Uterus (tissue), 4 donors: ENCODE measurements around the gene FOXK1. TPM values are rescaled to one million over a fixed set of nuclear protein-coding genes. Genes with fewer than 3 reads are reported as not detected.
A peak's percentile ranks its signal among the peaks of the same experiment; 100 is the strongest.
"Not testable (repeated sequence)": the region's sequence is repeated elsewhere in the genome, so short reads cannot be mapped to it uniquely, and the experiment has no call there.

Experiments
- DNase-seq, 2 donors: peaks; one replicate each; pipeline ENCODE4 v3.0.0-alpha.2; 2019 to 2020
- H3K27ac ChIP-seq, 2 donors: fragments of 200-600 bp; sonication (generic); 1 replicate in 1 of 2; 2 replicates in 1 of 2; pipeline ENCODE4 v1.5.1; 2016 to 2018
- H3K27me3 ChIP-seq, 2 donors: fragments of 200-600 bp; sonication (generic); one replicate each; pipeline ENCODE4 v1.5.1; 2018 to 2019; ENCODE audit warnings: control low read depth in 1 of 2
- H3K36me3 ChIP-seq, 2 donors: fragments of 200-600 bp; sonication (generic); one replicate each; pipeline ENCODE4 v1.5.1; 2019; ENCODE audit warnings: control low read depth in 1 of 2
- H3K4me1 ChIP-seq, 2 donors: fragments of 200-600 bp; sonication (generic); one replicate each; pipeline ENCODE4 v1.5.1; 2018 to 2019; ENCODE audit warnings: control low read depth in 1 of 2
- H3K4me3 ChIP-seq, 2 donors: fragments of 200-600 bp; sonication (generic); 1 replicate in 1 of 2; 2 replicates in 1 of 2; pipeline ENCODE4 v1.5.1; 2018 to 2019; ENCODE audit warnings: mild to moderate bottlenecking in 1 of 2
- H3K9me3 ChIP-seq, 2 donors: fragments of 200-600 bp; sonication (generic); one replicate each; pipeline ENCODE4 v1.5.1; 2019; ENCODE audit warnings: control low read depth in 1 of 2
- POLR2A ChIP-seq, 2 donors: fragments of 450-650 bp; IDR thresholded peaks; one replicate each; pipeline ENCODE4 v1.6.1; 2016; ENCODE audit warnings: antibody characterized with exemption in 2 of 2, mild to moderate bottlenecking in 1 of 2, moderate library complexity in 1 of 2
- intact Hi-C: fragments of 100-400 bp; cut with DNase I; formaldehyde crosslinking; loops from one replicate; pipeline ENCODE4 v1.15.1; 2023; ENCODE audit warnings: low total_unique reads
- total RNA-seq, 4 donors: library from RNA; depleted of rRNA in 3 of 4; stranded (reverse); fragments of >200 nt in 3 of 4; gene quantifications; one replicate each; pipeline versions ENCODE4 v1.1.0 to v1.2.4, GENCODE V29; 2014 to 2023
- TF ChIP-seq, protein P1 (sequence below), 4 experiments: fragments of 200-600 bp in 2 of 4; fragments of 450-650 bp in 2 of 4; sonication (generic) in 2 of 4; IDR thresholded peaks; one replicate each; pipeline ENCODE4 v1.5.1; 2016 to 2019; ENCODE audit warnings: antibody characterized with exemption in 4 of 4, mild to moderate bottlenecking in 2 of 4, moderate library complexity in 1 of 4
- donor health status: DM: yes; HTN: yes; CAD: no.

The FOXK1 gene
- total RNA-seq, 4 donors from 2014 or later = 9.0 to 64.1 (median 21.5) TPM

DNA sequence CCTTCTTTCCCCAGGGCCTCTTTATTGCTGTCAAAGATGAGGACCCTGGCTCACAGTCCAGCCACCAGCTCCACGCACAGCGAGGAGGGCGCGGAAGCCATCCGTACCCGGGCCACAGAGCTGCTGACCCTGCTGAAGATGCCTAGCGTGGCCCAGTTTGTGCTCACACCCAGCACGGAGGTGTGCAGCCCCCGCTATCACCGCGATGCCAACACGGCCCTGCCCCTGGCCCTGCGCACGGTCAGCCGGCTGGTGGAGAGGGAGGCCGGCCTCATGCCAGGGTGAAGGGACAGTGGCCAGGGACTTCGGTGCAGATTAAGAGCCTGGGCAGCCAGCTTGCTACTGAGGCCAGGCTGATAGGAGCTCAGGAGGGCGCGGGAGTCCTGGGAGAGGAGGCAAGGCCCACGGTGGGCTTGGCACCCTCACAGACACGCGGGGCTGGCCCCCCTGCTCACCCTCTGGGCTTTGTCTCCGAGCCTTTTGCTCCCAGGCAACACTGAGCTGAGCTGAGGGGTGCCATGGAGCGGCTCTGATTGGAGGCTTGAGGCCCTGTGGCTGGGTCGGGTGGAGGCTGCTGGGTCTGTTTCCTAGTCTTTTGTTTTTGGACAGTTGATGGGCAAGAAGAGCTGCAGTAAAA, 109.1 kb downstream of the FOXK1 start:
- H3K27ac ChIP-seq = no peak overlapping the region
- H3K36me3 ChIP-seq = no peaks in the 10 kb centered on the region
- TF ChIP-seq, protein P1, sequence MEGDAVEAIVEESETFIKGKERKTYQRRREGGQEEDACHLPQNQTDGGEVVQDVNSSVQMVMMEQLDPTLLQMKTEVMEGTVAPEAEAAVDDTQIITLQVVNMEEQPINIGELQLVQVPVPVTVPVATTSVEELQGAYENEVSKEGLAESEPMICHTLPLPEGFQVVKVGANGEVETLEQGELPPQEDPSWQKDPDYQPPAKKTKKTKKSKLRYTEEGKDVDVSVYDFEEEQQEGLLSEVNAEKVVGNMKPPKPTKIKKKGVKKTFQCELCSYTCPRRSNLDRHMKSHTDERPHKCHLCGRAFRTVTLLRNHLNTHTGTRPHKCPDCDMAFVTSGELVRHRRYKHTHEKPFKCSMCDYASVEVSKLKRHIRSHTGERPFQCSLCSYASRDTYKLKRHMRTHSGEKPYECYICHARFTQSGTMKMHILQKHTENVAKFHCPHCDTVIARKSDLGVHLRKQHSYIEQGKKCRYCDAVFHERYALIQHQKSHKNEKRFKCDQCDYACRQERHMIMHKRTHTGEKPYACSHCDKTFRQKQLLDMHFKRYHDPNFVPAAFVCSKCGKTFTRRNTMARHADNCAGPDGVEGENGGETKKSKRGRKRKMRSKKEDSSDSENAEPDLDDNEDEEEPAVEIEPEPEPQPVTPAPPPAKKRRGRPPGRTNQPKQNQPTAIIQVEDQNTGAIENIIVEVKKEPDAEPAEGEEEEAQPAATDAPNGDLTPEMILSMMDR (IDR thresholded peaks at IDR 0.05) = no peak
- TF ChIP-seq POLR2A (IDR thresholded peaks at IDR 0.05) = no peak

GRCh38 chr7:4791738-4792536, 109.8 kb downstream of the FOXK1 start:
- Histone ChIP-seq H3K4me3 (peak overlapping the region; percentile 38 to 45), H3K27me3 (no peaks in the 10 kb centered on the region), H3K27ac (peak overlapping the region; percentile 31 to 50), H3K36me3 (no peaks in the 10 kb centered on the region), H3K9me3 (no peaks in the 10 kb centered on the region), H3K4me1 (no peaks in the 10 kb centered on the region)
- peak; percentile 69 to 79 for DNase-seq
- TF ChIP-seq, protein P1 (IDR thresholded peaks at IDR 0.05) = peak; percentile 46 to 64 (median 62)
- TF ChIP-seq POLR2A (IDR thresholded peaks at IDR 0.05) = no peak
- intact Hi-C loops = loop anchor here (10.0 kb wide), 1 partner anchor 93 kb away; the partner anchor contains the start of gene RADIL

More for the DNA sequence above, 109.1 kb downstream of the FOXK1 start:
- Histone ChIP-seq H3K9me3 (no peaks in the 10 kb centered on the region), H3K4me1 (no peaks in the 10 kb centered on the region), H3K4me3 (no peak overlapping the region), H3K27me3 (no peaks in the 10 kb centered on the region)
- intact Hi-C loops = loop anchor here (10.0 kb wide), 1 partner anchor 94 kb away; the partner anchor contains the start of gene RADIL
- no peak for DNase-seq

DNA sequence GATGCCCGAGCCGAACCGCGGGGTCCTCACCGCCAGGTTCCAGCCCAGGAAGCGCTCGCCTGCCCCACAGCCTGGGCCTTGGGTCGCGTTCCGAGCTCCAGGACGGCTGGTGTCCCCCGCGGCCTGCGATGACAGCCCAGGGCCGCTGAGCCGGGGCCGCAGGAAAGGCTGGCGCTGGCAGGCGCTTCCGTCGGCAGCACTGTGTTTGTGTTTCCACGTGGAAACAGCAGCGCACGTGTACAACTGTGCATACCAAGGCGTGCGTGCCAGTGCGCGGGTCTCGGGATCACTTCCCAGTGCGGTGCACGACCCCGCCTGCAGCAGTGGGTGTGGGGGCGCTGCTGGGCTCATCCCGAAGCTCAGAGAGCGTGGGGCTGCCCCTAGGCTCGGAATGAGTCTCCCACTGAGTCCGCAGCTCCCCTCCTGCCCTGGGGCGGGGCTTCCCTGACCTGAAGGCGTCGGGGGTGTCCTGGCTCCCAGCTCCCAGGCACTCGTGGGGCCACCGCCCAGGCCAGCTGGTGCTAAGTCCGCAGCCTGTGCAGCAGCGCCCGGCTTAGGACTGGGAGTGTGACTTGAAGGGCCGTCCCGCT, 110.5 kb downstream of the FOXK1 start:
- no peak for TF ChIP-seq POLR2A (IDR thresholded peaks at IDR 0.05)
- TF ChIP-seq, protein P1 (IDR thresholded peaks at IDR 0.05) = no peak
- Histone ChIP-seq H3K27ac (peak overlapping the region; percentile 31 to 50), H3K4me3 (peak overlapping the region; percentile 38 to 45), H3K9me3 (no peaks in the 10 kb centered on the region), H3K4me1 (no peaks in the 10 kb centered on the region), H3K36me3 (no peaks in the 10 kb centered on the region), H3K27me3 (no peaks in the 10 kb centered on the region)
- DNase-seq = no peak
- intact Hi-C loops = loop anchor here (10.0 kb wide), 1 partner anchor 92 kb away; the partner anchor contains the start of gene RADIL

- H3K4me1 ChIP-seq, H3K27ac ChIP-seq, DNase-seq, H3K27me3 ChIP-seq, H3K9me3 ChIP-seq, H3K36me3 ChIP-seq, H3K4me3 ChIP-seq: not testable (repeated sequence)
- intact Hi-C loops = loop anchor here (10.0 kb wide), 1 partner anchor 91 kb away; the partner anchor contains the start of gene RADIL
Measured at GRCh38 chr7:4793385-4793993, 111.4 kb downstream of the FOXK1 start.

GRCh38 chr7:4794171-4794570, 112.1 kb downstream of the FOXK1 start:
- H3K4me3 ChIP-seq, H3K27ac ChIP-seq, DNase-seq, H3K36me3 ChIP-seq, H3K4me1 ChIP-seq, H3K27me3 ChIP-seq, H3K9me3 ChIP-seq: not testable (repeated sequence)
- intact Hi-C loops = loop anchor here (10.0 kb wide), 1 partner anchor 91 kb away; the partner anchor contains the start of gene RADIL
